Hepatocyte (in vitro differentiated cells): Measurements from ENCODE around the gene ISM1.

Source experiments
- EZH2 ChIP-seq: fragments of 200-600 bp; sonication (generic); IDR thresholded peaks from 2 replicates; pipeline ENCODE4 v1.6.1; 2016; ENCODE audit warnings: antibody characterized with exemption, mild to moderate bottlenecking, borderline replicate concordance
- TF ChIP-seq, protein P1 (sequence below): fragments of 200-600 bp; sonication (generic); IDR thresholded peaks from 2 replicates; pipeline ENCODE4 v1.5.1; 2016; ENCODE audit warnings: antibody characterized with exemption, mild to moderate bottlenecking; ENCODE audit not compliant: poor library complexity

DNA sequence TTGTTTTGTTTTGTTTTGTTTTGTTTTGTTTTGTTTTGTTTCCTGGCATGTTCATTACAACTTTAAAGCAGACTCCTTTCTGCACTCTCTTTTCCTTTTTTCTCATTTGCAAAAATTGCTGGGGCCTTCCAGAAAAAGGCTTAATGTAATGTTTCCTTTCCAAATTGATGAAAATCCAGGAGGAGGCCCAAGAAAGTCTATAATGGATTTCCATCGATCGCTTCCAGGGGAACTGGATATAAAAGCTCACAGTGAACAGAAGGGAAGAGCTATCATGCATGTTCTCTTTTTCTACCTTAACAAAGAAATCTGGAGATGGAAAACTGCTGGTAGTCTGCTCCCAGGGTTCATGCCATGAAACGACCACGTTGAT is 28.7 kb downstream of the ISM1 start:
- TF ChIP-seq, protein P1, sequence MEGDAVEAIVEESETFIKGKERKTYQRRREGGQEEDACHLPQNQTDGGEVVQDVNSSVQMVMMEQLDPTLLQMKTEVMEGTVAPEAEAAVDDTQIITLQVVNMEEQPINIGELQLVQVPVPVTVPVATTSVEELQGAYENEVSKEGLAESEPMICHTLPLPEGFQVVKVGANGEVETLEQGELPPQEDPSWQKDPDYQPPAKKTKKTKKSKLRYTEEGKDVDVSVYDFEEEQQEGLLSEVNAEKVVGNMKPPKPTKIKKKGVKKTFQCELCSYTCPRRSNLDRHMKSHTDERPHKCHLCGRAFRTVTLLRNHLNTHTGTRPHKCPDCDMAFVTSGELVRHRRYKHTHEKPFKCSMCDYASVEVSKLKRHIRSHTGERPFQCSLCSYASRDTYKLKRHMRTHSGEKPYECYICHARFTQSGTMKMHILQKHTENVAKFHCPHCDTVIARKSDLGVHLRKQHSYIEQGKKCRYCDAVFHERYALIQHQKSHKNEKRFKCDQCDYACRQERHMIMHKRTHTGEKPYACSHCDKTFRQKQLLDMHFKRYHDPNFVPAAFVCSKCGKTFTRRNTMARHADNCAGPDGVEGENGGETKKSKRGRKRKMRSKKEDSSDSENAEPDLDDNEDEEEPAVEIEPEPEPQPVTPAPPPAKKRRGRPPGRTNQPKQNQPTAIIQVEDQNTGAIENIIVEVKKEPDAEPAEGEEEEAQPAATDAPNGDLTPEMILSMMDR, result no peak
- no peak for TF ChIP-seq EZH2
